H9 (cell line): Measurements from ENCODE around the gene EIF2D. TPM values are rescaled to one million over a fixed set of nuclear protein-coding genes. Genes with fewer than 3 reads are reported as not detected.
A peak's percentile ranks its signal among the peaks of the same experiment; 100 is the strongest.

Source experiments
- DNase-seq: peaks from one replicate; pipeline ENCODE4 v3.0.0-alpha.2; 2017
- H2AFZ ChIP-seq: one replicate; pipeline ENCODE4 v1.6.1; 2013; ENCODE audit warnings: mild to moderate bottlenecking, low read length, control low read depth, moderate library complexity
- H2AK5ac ChIP-seq: 2 replicates; pipeline ENCODE4 v1.6.1; 2013; ENCODE audit warnings: low read length, control low read depth, mixed read lengths; ENCODE audit not compliant: insufficient read length
- H2BK120ac ChIP-seq: one replicate; pipeline ENCODE4 v1.6.1; 2013; ENCODE audit warnings: low read depth, mild to moderate bottlenecking, low read length, control low read depth, inconsistent platforms; ENCODE audit not compliant: poor library complexity, severe bottlenecking
- H2BK12ac ChIP-seq: 2 replicates; pipeline ENCODE4 v1.6.1; 2013; ENCODE audit warnings: low read length, control low read depth, mixed read lengths, low read depth; ENCODE audit not compliant: insufficient read length
- H2BK15ac ChIP-seq: 2 replicates; pipeline ENCODE4 v1.6.1; 2013; ENCODE audit warnings: low read depth, low read length, control low read depth
- H2BK20ac ChIP-seq: one replicate; pipeline ENCODE4 v1.6.1; 2013; ENCODE audit warnings: low read depth, mild to moderate bottlenecking, low read length, control low read depth, inconsistent platforms; ENCODE audit not compliant: poor library complexity, severe bottlenecking
- H2BK5ac ChIP-seq: 2 replicates; pipeline ENCODE4 v1.6.1; 2013; ENCODE audit warnings: low read length, control low read depth, mixed read lengths; ENCODE audit not compliant: insufficient read length
- H3K14ac ChIP-seq: 2 replicates; pipeline ENCODE4 v1.6.1; 2013; ENCODE audit warnings: low read length, control low read depth; ENCODE audit not compliant: insufficient read depth
- H3K18ac ChIP-seq: 2 replicates; pipeline ENCODE4 v1.6.1; 2013; ENCODE audit warnings: low read depth, mild to moderate bottlenecking, mixed read lengths, low read length, control low read depth; ENCODE audit not compliant: insufficient read length
- H3K23ac ChIP-seq: 2 replicates; pipeline ENCODE4 v1.6.1; 2013; ENCODE audit warnings: low read length, control low read depth, mixed read lengths, low read depth; ENCODE audit not compliant: insufficient read length
- H3K23me2 ChIP-seq: 2 replicates; pipeline ENCODE4 v1.6.1; 2013; ENCODE audit warnings: low read depth, mild to moderate bottlenecking, mixed read lengths, low read length, control low read depth; ENCODE audit not compliant: insufficient read length, poor library complexity, severe bottlenecking
- H3K27ac ChIP-seq: 2 replicates; pipeline ENCODE4 v1.5.1; 2013; ENCODE audit warnings: low read length, control low read depth, mixed read lengths, low read depth; ENCODE audit not compliant: insufficient read length
- H3K27me3 ChIP-seq: 2 replicates; pipeline ENCODE4 v1.6.1; 2013; ENCODE audit warnings: low read length, control low read depth, inconsistent platforms; ENCODE audit not compliant: insufficient read depth
- H3K4ac ChIP-seq: 2 replicates; pipeline ENCODE4 v1.6.1; 2013; ENCODE audit warnings: low read depth, mild to moderate bottlenecking, control low read depth, inconsistent platforms, low read length, moderate library complexity
- H3K4me1 ChIP-seq: 2 replicates; pipeline ENCODE4 v1.6.1; 2013; ENCODE audit warnings: low read length, control low read depth, inconsistent platforms; ENCODE audit not compliant: insufficient read depth
- H3K4me2 ChIP-seq: 2 replicates; pipeline ENCODE4 v1.6.1; 2013; ENCODE audit warnings: low read length, control low read depth, mixed read lengths; ENCODE audit not compliant: insufficient read length, insufficient read depth
- H3K56ac ChIP-seq: 2 replicates; pipeline ENCODE4 v1.6.1; 2013; ENCODE audit warnings: low read depth, mild to moderate bottlenecking, mixed read lengths, low read length, control low read depth; ENCODE audit not compliant: insufficient read length
- H3K79me1 ChIP-seq: 2 replicates; pipeline ENCODE4 v1.6.1; 2013; ENCODE audit warnings: low read depth, mild to moderate bottlenecking, moderate library complexity, low read length, control low read depth, inconsistent platforms; ENCODE audit not compliant: insufficient read depth, poor library complexity, severe bottlenecking
- H3K79me2 ChIP-seq: 2 replicates; pipeline ENCODE4 v1.6.1; 2013; ENCODE audit warnings: low read length, control low read depth, inconsistent platforms; ENCODE audit not compliant: insufficient read depth
- H3K9ac ChIP-seq: 2 replicates; pipeline ENCODE4 v1.6.1; 2013; ENCODE audit warnings: low read length, control low read depth, mixed read lengths; ENCODE audit not compliant: insufficient read length; ENCODE audit errors: extremely low read depth
- H3K9me3 ChIP-seq: one replicate; pipeline ENCODE4 v1.6.1; 2013; ENCODE audit warnings: low read depth, low read length, inconsistent platforms; ENCODE audit not compliant: control insufficient read depth
- H3T11ph ChIP-seq: one replicate; pipeline ENCODE4 v1.6.1; 2013; ENCODE audit warnings: mild to moderate bottlenecking, low read length, control low read depth, inconsistent platforms
- H4K20me1 ChIP-seq: one replicate; pipeline ENCODE4 v1.6.1; 2013; ENCODE audit not compliant: control insufficient read depth, insufficient read length, insufficient read depth
- H4K5ac ChIP-seq: 2 replicates; pipeline ENCODE4 v1.6.1; 2013; ENCODE audit warnings: low read depth, mild to moderate bottlenecking, mixed read lengths, low read length, control low read depth; ENCODE audit not compliant: insufficient read length
- H4K8ac ChIP-seq: replicated peaks from 2 replicates; pipeline ENCODE4 v1.6.1; 2013; ENCODE audit warnings: low read length, control low read depth, mixed read lengths, low read depth; ENCODE audit not compliant: insufficient read length
- H4K91ac ChIP-seq: 2 replicates; pipeline ENCODE4 v1.6.1; 2013; ENCODE audit warnings: low read depth, mild to moderate bottlenecking, moderate library complexity, mixed read lengths, low read length, control low read depth; ENCODE audit not compliant: insufficient read length
- H3K27ac Mint-ChIP-seq, 3 experiments: 2 replicates in 2 of 3; 3 replicates in 1 of 3; pipeline ENCODE4 v1.8.0; 2020 to 2021; ENCODE audit warnings: mixed read lengths in 3 of 3, mild to moderate bottlenecking in 1 of 3, moderate library complexity in 1 of 3
- H3K27me3 Mint-ChIP-seq: 2 replicates; pipeline ENCODE4 v1.8.0; 2021; ENCODE audit warnings: low read depth, mild to moderate bottlenecking, moderate library complexity, mixed read lengths
- H3K36me3 Mint-ChIP-seq, 3 experiments: 2 replicates in 2 of 3; 3 replicates in 1 of 3; pipeline ENCODE4 v1.8.0; 2020 to 2021; ENCODE audit warnings: low read depth in 3 of 3, mixed read lengths in 3 of 3; ENCODE audit not compliant: insufficient read depth in 1 of 3
- H3K4me1 Mint-ChIP-seq, 2 experiments: 2 replicates each; pipeline ENCODE4 v1.8.0; 2020; ENCODE audit warnings: mixed read lengths in 2 of 2
- H3K4me3 Mint-ChIP-seq, 2 experiments: 2 replicates in 1 of 2; 3 replicates in 1 of 2; pipeline ENCODE4 v1.8.0; 2020 to 2021; ENCODE audit warnings: mild to moderate bottlenecking in 2 of 2, mixed read lengths in 2 of 2, moderate library complexity in 1 of 2
- H3K9me3 Mint-ChIP-seq, 2 experiments: 2 replicates in 1 of 2; 3 replicates in 1 of 2; pipeline ENCODE4 v1.8.0; 2020; ENCODE audit warnings: mild to moderate bottlenecking in 2 of 2, mixed read lengths in 2 of 2, moderate library complexity in 1 of 2
- CTCF ChIP-seq: fragments of 200-600 bp; sonication (generic); conservative IDR thresholded peaks from 3 replicates; pipeline ENCODE4 v1.8.0; 2021; ENCODE audit warnings: antibody characterized with exemption, mild to moderate bottlenecking
- WGBS: extraction: QIAGEN DNeasy Blood & Tissue Kit; methylation state at CpG from one replicate; pipeline ENCODE4 v1.1.7; 2013; ENCODE audit warnings: missing lambda C conversion rate, low lambda C conversion rate, mixed read lengths; ENCODE audit not compliant: insufficient read length; ENCODE audit errors: extremely low coverage; 5-methylcytosine and 5-hydroxymethylcytosine counted together
- total RNA-seq: library from RNA; stranded (reverse); gene quantifications from 2 replicates; pipeline ENCODE4 v1.2.1, GENCODE V29; 2021

EIF2D gene
- total RNA-seq, 1 experiment from 2014 or later = 35.8 TPM

DNA sequence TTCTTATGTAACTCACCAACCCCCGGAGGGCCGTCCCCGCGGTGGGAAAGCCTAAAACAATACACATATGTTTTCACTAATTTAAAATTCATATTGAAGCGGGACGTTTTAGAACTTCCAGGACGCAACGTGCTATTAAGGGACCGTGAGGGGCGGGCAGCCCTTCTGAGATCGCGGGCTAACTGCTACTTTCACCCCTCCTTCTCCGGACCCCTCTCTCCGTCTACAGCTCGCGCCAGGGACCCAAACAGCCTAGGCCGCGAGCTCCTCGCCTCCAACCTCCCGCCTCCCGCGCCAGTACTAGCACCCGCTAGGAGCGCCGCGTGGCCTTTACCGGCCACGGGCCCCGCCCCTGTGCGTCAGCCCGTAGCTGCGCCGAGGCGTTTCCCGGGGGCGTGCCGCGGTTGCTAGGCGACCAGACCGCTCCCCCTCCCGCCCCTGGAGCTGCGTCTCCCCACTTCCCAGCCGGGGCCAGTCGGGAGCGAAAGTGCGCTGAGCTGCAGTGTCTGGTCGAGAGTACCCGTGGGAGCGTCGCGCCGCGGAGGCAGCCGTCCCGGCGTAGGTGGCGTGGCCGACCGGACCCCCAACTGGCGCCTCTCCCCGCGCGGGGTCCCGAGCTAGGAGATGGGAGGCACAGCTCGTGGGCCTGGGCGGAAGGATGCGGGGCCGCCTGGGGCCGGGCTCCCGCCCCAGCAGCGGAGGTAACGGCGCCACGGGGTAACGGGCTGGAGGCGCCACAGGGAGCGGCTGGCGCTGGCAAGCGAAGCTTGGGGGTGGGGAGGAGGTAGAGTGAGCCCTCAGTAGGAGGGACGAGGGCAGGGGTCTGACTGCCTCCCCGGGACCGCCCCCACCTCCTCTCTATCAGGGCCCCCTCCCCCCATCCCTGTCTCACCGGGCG, 23.1 kb upstream of the EIF2D start, which contains the start of gene DYRK3:
DYRK3 (plus strand) TSS at position 457 of the 898 bp plus-strand sequence; CDS start at position 625, 168 bp downstream.
- peak; percentile 95 for DNase-seq
- Histone ChIP-seq H3K4me1 (peaks cover 3% of the 10 kb centered on the region; the same call in 1 of the 2 replicates), H3T11ph (no peak within 1 kb of the TSS), H3K23ac (no peak within 1 kb of the TSS), H3K79me1 (no peaks in the 10 kb centered on the region), H3K56ac (no peak within 1 kb of the TSS), H2BK20ac (no peak within 1 kb of the TSS), H3K9ac (no peak within 1 kb of the TSS), H4K8ac (no peak within 1 kb of the TSS), H3K27ac (no peak within 1 kb of the TSS), H4K5ac (no peak within 1 kb of the TSS), H3K14ac (0 out of 2 replicates have a peak within 1 kb of the TSS, but pooled peaks have one; percentile 30), H3K9me3 (no peaks in the 10 kb centered on the region), H3K23me2 (peaks cover 14% of the 10 kb centered on the region), H3K27me3 (no peaks in the 10 kb centered on the region), H2BK5ac (no peak within 1 kb of the TSS), H3K4me2 (peak within 1 kb of the TSS; percentile 81), H4K20me1 (no peaks in the 10 kb centered on the region), H2BK12ac (no peak within 1 kb of the TSS), H2AK5ac (no peak within 1 kb of the TSS), H2AFZ (peak within 1 kb of the TSS; percentile 66), H2BK120ac (no peak within 1 kb of the TSS), H4K91ac (no peak within 1 kb of the TSS), H3K4ac (no peak within 1 kb of the TSS), H3K18ac (no peak within 1 kb of the TSS), H2BK15ac (no peak within 1 kb of the TSS), H3K79me2 (no peaks in the 10 kb centered on the region)
- H3K27ac Mint-ChIP-seq = peak within 1 kb of the TSS in 1 of 3 experiments; percentile 53; a peak in 2 of 7 replicates
- H3K4me1 Mint-ChIP-seq = peaks cover 27 to 30% of the 10 kb centered on the region in 2 experiments
- TF ChIP-seq CTCF = no peak
- peaks cover 27% of the 10 kb centered on the region for H3K27me3 Mint-ChIP-seq
- H3K9me3 Mint-ChIP-seq = no peaks in the 10 kb centered on the region
- no peaks in the 10 kb centered on the region for H3K36me3 Mint-ChIP-seq
- peak within 1 kb of the TSS; percentile 74 to 89 for H3K4me3 Mint-ChIP-seq
- WGBS = no CpG with 5 or more reads among the region's 84 CpGs
